ENCODE results near the gene ESR2.

GRCh38 chr14:64186231-64187129, 107.7 kb downstream of the ESR2 start:
- TF ChIP-seq POLR2AphosphoS5 (IDR thresholded peaks at IDR 0.05), result no peak
- TF ChIP-seq POLR2A (IDR thresholded peaks at IDR 0.05), result no peak

Data from breast epithelium (tissue), 3 donors.